Measurements from ENCODE around the gene LTA. TPM values are rescaled to one million over a fixed set of nuclear protein-coding genes. Genes with fewer than 3 reads are reported as not detected.

The LTA gene, protein sequence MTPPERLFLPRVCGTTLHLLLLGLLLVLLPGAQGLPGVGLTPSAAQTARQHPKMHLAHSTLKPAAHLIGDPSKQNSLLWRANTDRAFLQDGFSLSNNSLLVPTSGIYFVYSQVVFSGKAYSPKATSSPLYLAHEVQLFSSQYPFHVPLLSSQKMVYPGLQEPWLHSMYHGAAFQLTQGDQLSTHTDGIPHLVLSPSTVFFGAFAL
- total RNA-seq (5.6 and 8.8 TPM in 2 replicates), polyA plus RNA-seq (8.4 and 8.6 TPM in 2 replicates), polyA minus RNA-seq (2.8 and 5.8 TPM in 2 replicates)
- 7.2 TPM for total RNA-seq (2013)

DNA sequence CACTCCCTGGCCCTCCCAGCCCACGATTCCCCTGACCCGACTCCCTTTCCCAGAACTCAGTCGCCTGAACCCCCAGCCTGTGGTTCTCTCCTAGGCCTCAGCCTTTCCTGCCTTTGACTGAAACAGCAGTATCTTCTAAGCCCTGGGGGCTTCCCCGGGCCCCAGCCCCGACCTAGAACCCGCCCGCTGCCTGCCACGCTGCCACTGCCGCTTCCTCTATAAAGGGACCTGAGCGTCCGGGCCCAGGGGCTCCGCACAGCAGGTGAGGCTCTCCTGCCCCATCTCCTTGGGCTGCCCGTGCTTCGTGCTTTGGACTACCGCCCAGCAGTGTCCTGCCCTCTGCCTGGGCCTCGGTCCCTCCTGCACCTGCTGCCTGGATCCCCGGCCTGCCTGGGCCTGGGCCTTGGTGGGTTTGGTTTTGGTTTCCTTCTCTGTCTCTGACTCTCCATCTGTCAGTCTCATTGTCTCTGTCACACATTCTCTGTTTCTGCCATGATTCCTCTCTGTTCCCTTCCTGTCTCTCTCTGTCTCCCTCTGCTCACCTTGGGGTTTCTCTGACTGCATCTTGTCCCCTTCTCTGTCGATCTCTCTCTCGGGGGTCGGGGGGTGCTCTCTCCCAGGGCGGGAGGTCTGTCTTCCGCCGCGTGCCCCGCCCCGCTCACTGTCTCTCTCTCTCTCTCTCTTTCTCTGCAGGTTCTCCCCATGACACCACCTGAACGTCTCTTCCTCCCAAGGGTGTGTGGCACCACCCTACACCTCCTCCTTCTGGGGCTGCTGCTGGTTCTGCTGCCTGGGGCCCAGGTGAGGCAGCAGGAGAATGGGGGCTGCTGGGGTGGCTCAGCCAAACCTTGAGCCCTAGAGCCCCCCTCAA, at the start of gene LTA:
LTA (plus strand) TSS at position 249 of the 871 bp plus-strand sequence; CDS start at position 703, 454 bp downstream.
- Mint-ChIP-seq H3K27ac (peak within 1 kb of the TSS; percentile 93), H3K9me3 (ENCODE audit: insufficient read depth) (no peaks in the 10 kb centered on the region), H3K4me3 (peak within 1 kb of the TSS; percentile 89), H3K4me1 (peaks cover 96% of the 10 kb centered on the region), H3K27me3 (no peaks in the 10 kb centered on the region)
- Histone ChIP-seq H4K20me1 (ENCODE audit: control insufficient read depth, insufficient read depth, low read length, poor library complexity, severe bottlenecking) (peaks cover 10% of the 10 kb centered on the region), H3K4me1 (ENCODE audit: control insufficient read depth in 2 of 2, insufficient read depth in 2 of 2, low read length in 2 of 2) (peaks cover 82 to 98% of the 10 kb centered on the region in 2 donors), H3K9me3 (ENCODE audit: control extremely low read depth in 1 of 3, control insufficient read depth in 2 of 3, insufficient read depth in 1 of 3, low read length in 2 of 3) (no peaks in the 10 kb centered on the region), H3K4me2 (replicated peaks; ENCODE audit: low read depth, low read length, poor library complexity, severe bottlenecking) (peak within 1 kb of the TSS; percentile 88), H3K9ac (ENCODE audit: low read length) (peak within 1 kb of the TSS; percentile 74), H3K4me3 (ENCODE audit: control extremely low read depth in 1 of 5, extremely low read depth in 1 of 5, insufficient read depth in 1 of 5, low read depth in 2 of 5, low read length in 4 of 5) (peak within 1 kb of the TSS; percentile 50 to 68 (median 60)), H3K36me3 (replicated peaks in 1 of 2; ENCODE audit: control extremely low read depth in 1 of 2, control insufficient read depth in 1 of 2, extremely low read depth in 1 of 2, insufficient read depth in 2 of 2, low read length in 1 of 2) (peaks cover 2 to 10% of the 10 kb centered on the region in 2 experiments), H3K79me2 (ENCODE audit: control insufficient read depth, insufficient read depth, low read length) (peaks cover 95% of the 10 kb centered on the region), H2AFZ (ENCODE audit: insufficient read depth, low read depth, low read length, poor library complexity, severe bottlenecking) (peak within 1 kb of the TSS; percentile 85), H3K27me3 (replicated peaks in 1 of 4; ENCODE audit: control extremely low read depth in 1 of 4, control insufficient read depth in 3 of 4, insufficient read depth in 4 of 4, low read length in 3 of 4) (no peaks in the 10 kb centered on the region), H3K27ac (ENCODE audit: low read length in 2 of 2) (peak within 1 kb of the TSS; percentile 80 to 89)
- no peak for TF ChIP-seq EZH2 (IDR thresholded peaks at IDR 0.05; ENCODE audit: borderline replicate concordance, insufficient read depth, low read depth, low read length, poor library complexity, severe bottlenecking)
- TF ChIP-seq, protein P1, sequence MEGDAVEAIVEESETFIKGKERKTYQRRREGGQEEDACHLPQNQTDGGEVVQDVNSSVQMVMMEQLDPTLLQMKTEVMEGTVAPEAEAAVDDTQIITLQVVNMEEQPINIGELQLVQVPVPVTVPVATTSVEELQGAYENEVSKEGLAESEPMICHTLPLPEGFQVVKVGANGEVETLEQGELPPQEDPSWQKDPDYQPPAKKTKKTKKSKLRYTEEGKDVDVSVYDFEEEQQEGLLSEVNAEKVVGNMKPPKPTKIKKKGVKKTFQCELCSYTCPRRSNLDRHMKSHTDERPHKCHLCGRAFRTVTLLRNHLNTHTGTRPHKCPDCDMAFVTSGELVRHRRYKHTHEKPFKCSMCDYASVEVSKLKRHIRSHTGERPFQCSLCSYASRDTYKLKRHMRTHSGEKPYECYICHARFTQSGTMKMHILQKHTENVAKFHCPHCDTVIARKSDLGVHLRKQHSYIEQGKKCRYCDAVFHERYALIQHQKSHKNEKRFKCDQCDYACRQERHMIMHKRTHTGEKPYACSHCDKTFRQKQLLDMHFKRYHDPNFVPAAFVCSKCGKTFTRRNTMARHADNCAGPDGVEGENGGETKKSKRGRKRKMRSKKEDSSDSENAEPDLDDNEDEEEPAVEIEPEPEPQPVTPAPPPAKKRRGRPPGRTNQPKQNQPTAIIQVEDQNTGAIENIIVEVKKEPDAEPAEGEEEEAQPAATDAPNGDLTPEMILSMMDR (IDR thresholded peaks at IDR 0.05) = no peak
- POLR2A ChIA-PET = interaction anchor here (35.3 to 42.6 kb wide), 2 partner anchors 6 to 13 kb away, joined by 1450 read pairs; partner anchors contain the start of genes ATP6V1G2, LST1, LTA and LTB
- CTCF ChIA-PET = interaction anchor here (0.8 to 35.3 kb wide), 6 partner anchors 11 to 42 kb away, joined by 3 to 2241 read pairs (median 617); partner anchors contain the start of genes ATP6V1G2, LST1, LTA and LTB
- ATAC-seq (ENCODE audit: low read depth) (peak; percentile 37), DNase-seq (peak; percentile 87)
- intact Hi-C loops (cut with micrococcal nuclease) = loop anchor here (1.0 kb wide), 2 partner anchors 9 to 12 kb away; no protein-coding TSS in a partner anchor
- under 1% methylated on average over 19 of the region's 27 CpGs for WGBS (ENCODE audit: insufficient coverage)

Measured in B cell (primary cell).